ENCODE measurements around the gene S100A13. TPM values are rescaled to one million over a fixed set of nuclear protein-coding genes. Genes with fewer than 3 reads are reported as not detected.

S100A13 gene
- total RNA-seq, 1 donor from 2014 or later, result 89.7 TPM

- DNase-seq (ENCODE audit: low spot score in 2 of 2), result no peak
- no peaks in the 10 kb centered on the region for H3K27me3 ChIP-seq
- peak overlapping the region; percentile 53 to 75 for H3K4me3 ChIP-seq
- no peak for TF ChIP-seq CTCF (IDR thresholded peaks at IDR 0.05)
- intact Hi-C loops (cut with DNase I), result loop anchor here (2.0 to 10.0 kb wide), 2 partner anchors 15 to 257 kb away; partner anchors contain the start of genes S100A13 and S100A9
- H3K27ac ChIP-seq, result peak overlapping the region; percentile 90 to 96
- H3K9me3 ChIP-seq, result no peaks in the 10 kb centered on the region
- H3K36me3 ChIP-seq, result peaks cover 6% of the 10 kb centered on the region in 2 donors
- H3K4me1 ChIP-seq, result peaks cover 7 to 42% of the 10 kb centered on the region in 2 donors
Measured at GRCh38 chr1:153612111-153612754, 15.1 kb downstream of the S100A13 start.

- Histone ChIP-seq H3K27me3 (no peaks in the 10 kb centered on the region), H3K4me3 (peak overlapping the region; percentile 53 to 75), H3K9me3 (no peaks in the 10 kb centered on the region), H3K4me1 (peaks cover 7 to 41% of the 10 kb centered on the region in 2 donors), H3K27ac (peak overlapping the region; percentile 90 to 96), H3K36me3 (peaks cover 14 to 15% of the 10 kb centered on the region in 2 donors)
- intact Hi-C loops (cut with DNase I), result loop anchor here (10.0 kb wide), 1 partner anchor 257 kb away; the partner anchor contains the start of gene S100A9
- DNase-seq (ENCODE audit: low spot score in 2 of 2), result no peak
- TF ChIP-seq CTCF (IDR thresholded peaks at IDR 0.05), result no peak
Measured at GRCh38 chr1:153611356-153611755, 15.9 kb downstream of the S100A13 start.

GRCh38 chr1:153610811-153611301 is 16.4 kb downstream of the S100A13 start:
- H3K4me3 ChIP-seq, result peak overlapping the region; percentile 53 to 75
- no peaks in the 10 kb centered on the region for H3K9me3 ChIP-seq
- DNase-seq (ENCODE audit: low spot score in 2 of 2), result no peak
- H3K27ac ChIP-seq, result peak overlapping the region; percentile 90 to 96
- intact Hi-C loops (cut with DNase I), result loop anchor here (10.0 kb wide), 1 partner anchor 256 kb away; the partner anchor contains the start of gene S100A9
- peaks cover 7 to 38% of the 10 kb centered on the region in 2 donors for H3K4me1 ChIP-seq
- H3K27me3 ChIP-seq, result no peaks in the 10 kb centered on the region
- peaks cover 14 to 20% of the 10 kb centered on the region in 2 donors for H3K36me3 ChIP-seq
- no peak for TF ChIP-seq CTCF (IDR thresholded peaks at IDR 0.05)

- H3K4me3 ChIP-seq, result peak overlapping the region; percentile 7 to 75
- no peaks in the 10 kb centered on the region for H3K27me3 ChIP-seq
- TF ChIP-seq CTCF (IDR thresholded peaks at IDR 0.05), result no peak
- no peak for DNase-seq (ENCODE audit: low spot score in 2 of 2)
- H3K9me3 ChIP-seq, result no peaks in the 10 kb centered on the region
- peaks cover 14 to 25% of the 10 kb centered on the region in 2 donors for H3K36me3 ChIP-seq
- intact Hi-C loops (cut with DNase I), result loop anchor here (10.0 kb wide), 1 partner anchor 256 kb away; the partner anchor contains the start of gene S100A9
- peaks cover 7 to 38% of the 10 kb centered on the region in 2 donors for H3K4me1 ChIP-seq
- H3K27ac ChIP-seq, result peak overlapping the region; percentile 90 to 96
Measured at GRCh38 chr1:153610334-153610733, 17.0 kb downstream of the S100A13 start.

GRCh38 chr1:153609585-153609907 is 17.8 kb downstream of the S100A13 start:
- H3K4me1 ChIP-seq, result peaks cover 7 to 38% of the 10 kb centered on the region in 2 donors
- H3K27ac ChIP-seq, result peak overlapping the region; percentile 90 to 96
- no peaks in the 10 kb centered on the region for H3K9me3 ChIP-seq
- DNase-seq (ENCODE audit: low spot score in 2 of 2), result no peak
- no peaks in the 10 kb centered on the region for H3K27me3 ChIP-seq
- peaks cover 14 to 26% of the 10 kb centered on the region in 2 donors for H3K36me3 ChIP-seq
- no peak for TF ChIP-seq CTCF (IDR thresholded peaks at IDR 0.05)
- peak overlapping the region; percentile 41 to 75 for H3K4me3 ChIP-seq
- intact Hi-C loops (cut with DNase I), result loop anchor here (2.0 kb wide), 1 partner anchor 25 kb away; the partner anchor contains the start of gene CHTOP

Data from ascending aorta (tissue), 2 donors.